ENCODE measurements around the gene PORCN. TPM values are rescaled to one million over a fixed set of nuclear protein-coding genes. Genes with fewer than 3 reads are reported as not detected.

PORCN gene
- total and polyA plus RNA-seq, 4 donors, result 0.70 to 4.9 (median 2.8) TPM

DNA sequence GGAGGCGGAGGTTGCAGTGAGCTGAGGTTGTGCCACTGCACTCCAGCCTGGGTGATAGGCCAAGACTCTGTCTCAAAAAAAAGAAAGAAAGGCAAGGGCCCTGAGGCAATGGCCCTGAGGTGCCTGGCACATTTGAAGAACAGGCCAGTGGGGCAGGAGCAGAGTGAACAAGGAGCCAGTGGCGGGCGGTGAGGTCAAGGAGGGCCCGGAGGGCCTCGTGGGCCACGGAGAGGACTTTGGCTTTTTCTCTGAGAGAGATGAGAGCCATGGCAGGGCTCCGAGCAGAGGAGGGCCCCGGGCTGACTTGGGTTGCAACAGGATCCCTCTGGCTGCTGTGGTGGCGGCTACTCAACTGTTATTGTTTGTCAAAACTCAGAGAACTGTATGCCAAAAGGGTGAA, 19.5 kb upstream of the PORCN start:
- DNase-seq (ENCODE audit: low spot score), result no peak
- Histone ChIP-seq H3K27ac (ENCODE audit: low read depth in 1 of 2, low read length in 2 of 2) (no peak overlapping the region), H3K9ac (ENCODE audit: low read depth in 1 of 2, low read length in 2 of 2) (no peak overlapping the region), H3K36me3 (ENCODE audit: control insufficient read depth in 4 of 4, insufficient read depth in 3 of 4, low read depth in 1 of 4, low read length in 3 of 4) (peaks cover 0 to 3% (median 2%) of the 10 kb centered on the region in 4 donors), H3K27me3 (ENCODE audit: control insufficient read depth in 4 of 4, insufficient read depth in 4 of 4, low read length in 3 of 4) (peaks cover 0 to 2% (median 0%) of the 10 kb centered on the region in 4 donors), H3K4me1 (ENCODE audit: control insufficient read depth in 4 of 4, insufficient read depth in 4 of 4, low read length in 3 of 4) (no peaks in the 10 kb centered on the region), H3K4me3 (ENCODE audit: low read depth in 1 of 3, low read length in 3 of 3) (no peak overlapping the region), H3K9me3 (ENCODE audit: control insufficient read depth in 4 of 4, low read length in 3 of 4) (no peaks in the 10 kb centered on the region)
- no peak for TF ChIP-seq NR2F2 (IDR thresholded peaks at IDR 0.05)
- TF ChIP-seq TAF1 (conservative IDR thresholded peaks at IDR 0.05), result no peak
- TF ChIP-seq, protein P1, sequence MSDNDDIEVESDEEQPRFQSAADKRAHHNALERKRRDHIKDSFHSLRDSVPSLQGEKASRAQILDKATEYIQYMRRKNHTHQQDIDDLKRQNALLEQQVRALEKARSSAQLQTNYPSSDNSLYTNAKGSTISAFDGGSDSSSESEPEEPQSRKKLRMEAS (IDR thresholded peaks at IDR 0.05), result no peak
- TF ChIP-seq HNF4A (conservative IDR thresholded peaks at IDR 0.05), result no peak
- no peak for TF ChIP-seq FOXA2 (IDR thresholded peaks at IDR 0.05)
- TF ChIP-seq, protein P2, sequence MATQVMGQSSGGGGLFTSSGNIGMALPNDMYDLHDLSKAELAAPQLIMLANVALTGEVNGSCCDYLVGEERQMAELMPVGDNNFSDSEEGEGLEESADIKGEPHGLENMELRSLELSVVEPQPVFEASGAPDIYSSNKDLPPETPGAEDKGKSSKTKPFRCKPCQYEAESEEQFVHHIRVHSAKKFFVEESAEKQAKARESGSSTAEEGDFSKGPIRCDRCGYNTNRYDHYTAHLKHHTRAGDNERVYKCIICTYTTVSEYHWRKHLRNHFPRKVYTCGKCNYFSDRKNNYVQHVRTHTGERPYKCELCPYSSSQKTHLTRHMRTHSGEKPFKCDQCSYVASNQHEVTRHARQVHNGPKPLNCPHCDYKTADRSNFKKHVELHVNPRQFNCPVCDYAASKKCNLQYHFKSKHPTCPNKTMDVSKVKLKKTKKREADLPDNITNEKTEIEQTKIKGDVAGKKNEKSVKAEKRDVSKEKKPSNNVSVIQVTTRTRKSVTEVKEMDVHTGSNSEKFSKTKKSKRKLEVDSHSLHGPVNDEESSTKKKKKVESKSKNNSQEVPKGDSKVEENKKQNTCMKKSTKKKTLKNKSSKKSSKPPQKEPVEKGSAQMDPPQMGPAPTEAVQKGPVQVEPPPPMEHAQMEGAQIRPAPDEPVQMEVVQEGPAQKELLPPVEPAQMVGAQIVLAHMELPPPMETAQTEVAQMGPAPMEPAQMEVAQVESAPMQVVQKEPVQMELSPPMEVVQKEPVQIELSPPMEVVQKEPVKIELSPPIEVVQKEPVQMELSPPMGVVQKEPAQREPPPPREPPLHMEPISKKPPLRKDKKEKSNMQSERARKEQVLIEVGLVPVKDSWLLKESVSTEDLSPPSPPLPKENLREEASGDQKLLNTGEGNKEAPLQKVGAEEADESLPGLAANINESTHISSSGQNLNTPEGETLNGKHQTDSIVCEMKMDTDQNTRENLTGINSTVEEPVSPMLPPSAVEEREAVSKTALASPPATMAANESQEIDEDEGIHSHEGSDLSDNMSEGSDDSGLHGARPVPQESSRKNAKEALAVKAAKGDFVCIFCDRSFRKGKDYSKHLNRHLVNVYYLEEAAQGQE (IDR thresholded peaks at IDR 0.05), result no peak
- TF ChIP-seq, protein P3, sequence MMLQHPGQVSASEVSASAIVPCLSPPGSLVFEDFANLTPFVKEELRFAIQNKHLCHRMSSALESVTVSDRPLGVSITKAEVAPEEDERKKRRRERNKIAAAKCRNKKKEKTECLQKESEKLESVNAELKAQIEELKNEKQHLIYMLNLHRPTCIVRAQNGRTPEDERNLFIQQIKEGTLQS (IDR thresholded peaks at IDR 0.05), result no peak
- TF ChIP-seq GABPA (IDR thresholded peaks at IDR 0.05 in 1 of 2, conservative IDR thresholded peaks at IDR 0.05 in 1 of 2), result no peak
- TF ChIP-seq FOXA1 (IDR thresholded peaks at IDR 0.05), result no peak
- no peak for TF ChIP-seq YY1 (IDR thresholded peaks at IDR 0.05)
- TF ChIP-seq, protein P4, sequence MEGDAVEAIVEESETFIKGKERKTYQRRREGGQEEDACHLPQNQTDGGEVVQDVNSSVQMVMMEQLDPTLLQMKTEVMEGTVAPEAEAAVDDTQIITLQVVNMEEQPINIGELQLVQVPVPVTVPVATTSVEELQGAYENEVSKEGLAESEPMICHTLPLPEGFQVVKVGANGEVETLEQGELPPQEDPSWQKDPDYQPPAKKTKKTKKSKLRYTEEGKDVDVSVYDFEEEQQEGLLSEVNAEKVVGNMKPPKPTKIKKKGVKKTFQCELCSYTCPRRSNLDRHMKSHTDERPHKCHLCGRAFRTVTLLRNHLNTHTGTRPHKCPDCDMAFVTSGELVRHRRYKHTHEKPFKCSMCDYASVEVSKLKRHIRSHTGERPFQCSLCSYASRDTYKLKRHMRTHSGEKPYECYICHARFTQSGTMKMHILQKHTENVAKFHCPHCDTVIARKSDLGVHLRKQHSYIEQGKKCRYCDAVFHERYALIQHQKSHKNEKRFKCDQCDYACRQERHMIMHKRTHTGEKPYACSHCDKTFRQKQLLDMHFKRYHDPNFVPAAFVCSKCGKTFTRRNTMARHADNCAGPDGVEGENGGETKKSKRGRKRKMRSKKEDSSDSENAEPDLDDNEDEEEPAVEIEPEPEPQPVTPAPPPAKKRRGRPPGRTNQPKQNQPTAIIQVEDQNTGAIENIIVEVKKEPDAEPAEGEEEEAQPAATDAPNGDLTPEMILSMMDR (IDR thresholded peaks at IDR 0.05; ENCODE audit: low read depth, low read length, missing input control), result no peak
- TF ChIP-seq, protein P5, sequence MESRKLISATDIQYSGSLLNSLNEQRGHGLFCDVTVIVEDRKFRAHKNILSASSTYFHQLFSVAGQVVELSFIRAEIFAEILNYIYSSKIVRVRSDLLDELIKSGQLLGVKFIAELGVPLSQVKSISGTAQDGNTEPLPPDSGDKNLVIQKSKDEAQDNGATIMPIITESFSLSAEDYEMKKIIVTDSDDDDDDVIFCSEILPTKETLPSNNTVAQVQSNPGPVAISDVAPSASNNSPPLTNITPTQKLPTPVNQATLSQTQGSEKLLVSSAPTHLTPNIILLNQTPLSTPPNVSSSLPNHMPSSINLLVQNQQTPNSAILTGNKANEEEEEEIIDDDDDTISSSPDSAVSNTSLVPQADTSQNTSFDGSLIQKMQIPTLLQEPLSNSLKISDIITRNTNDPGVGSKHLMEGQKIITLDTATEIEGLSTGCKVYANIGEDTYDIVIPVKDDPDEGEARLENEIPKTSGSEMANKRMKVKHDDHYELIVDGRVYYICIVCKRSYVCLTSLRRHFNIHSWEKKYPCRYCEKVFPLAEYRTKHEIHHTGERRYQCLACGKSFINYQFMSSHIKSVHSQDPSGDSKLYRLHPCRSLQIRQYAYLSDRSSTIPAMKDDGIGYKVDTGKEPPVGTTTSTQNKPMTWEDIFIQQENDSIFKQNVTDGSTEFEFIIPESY (IDR thresholded peaks at IDR 0.05), result no peak
- no peak for TF ChIP-seq HNF4G (IDR thresholded peaks at IDR 0.05)
- no peak for TF ChIP-seq RXRA (IDR thresholded peaks at IDR 0.05)
- TF ChIP-seq SP1 (IDR thresholded peaks at IDR 0.05), result no peak
- TF ChIP-seq EGR1 (IDR thresholded peaks at IDR 0.05; ENCODE audit: low read depth in 2 of 2), result no peak
- no peak for TF ChIP-seq JUND (IDR thresholded peaks at IDR 0.05)
- no peak for TF ChIP-seq RAD21 (IDR thresholded peaks at IDR 0.05)
- 85% methylated on average over 9 of the region's 9 CpGs for WGBS

All from liver (tissue), 9 donors.